Hypothalamus (tissue), 51 donors: ENCODE data around the gene DAW1.
A peak's percentile ranks its signal among the peaks of the same experiment; 100 is the strongest.

Experiments used
- DNase-seq, 51 donors: peaks; one replicate each; lab custom pipeline; 2025; lab: John Stamatoyannopoulos, UW

The DAW1 gene

GRCh38 chr2:227860221-227860641 lies 11.2 kb upstream of the DAW1 start:
- peak in 32 of 51 donors; percentile 4 to 66 (median 40) for DNase-seq

DNA sequence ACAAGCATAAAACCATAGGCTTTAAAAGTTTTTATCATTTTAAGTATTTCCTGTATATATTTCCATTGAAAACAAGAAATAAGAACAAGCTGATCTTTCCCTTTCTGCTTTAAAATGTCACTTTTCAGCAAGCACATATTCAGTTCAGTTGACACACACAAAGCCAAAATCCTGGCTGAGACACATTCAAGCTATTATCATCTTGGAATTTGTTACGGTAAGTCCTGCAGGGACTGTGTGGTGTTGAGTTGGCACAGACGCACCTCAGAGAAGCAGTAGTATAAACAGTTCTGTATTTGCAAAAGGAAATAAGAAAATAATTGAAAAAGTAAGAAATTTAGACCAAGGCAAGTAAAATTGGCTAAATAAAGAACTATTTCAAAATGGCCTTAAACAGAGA lies 10.4 kb upstream of the DAW1 start:
- DNase-seq, result no peak

DNA sequence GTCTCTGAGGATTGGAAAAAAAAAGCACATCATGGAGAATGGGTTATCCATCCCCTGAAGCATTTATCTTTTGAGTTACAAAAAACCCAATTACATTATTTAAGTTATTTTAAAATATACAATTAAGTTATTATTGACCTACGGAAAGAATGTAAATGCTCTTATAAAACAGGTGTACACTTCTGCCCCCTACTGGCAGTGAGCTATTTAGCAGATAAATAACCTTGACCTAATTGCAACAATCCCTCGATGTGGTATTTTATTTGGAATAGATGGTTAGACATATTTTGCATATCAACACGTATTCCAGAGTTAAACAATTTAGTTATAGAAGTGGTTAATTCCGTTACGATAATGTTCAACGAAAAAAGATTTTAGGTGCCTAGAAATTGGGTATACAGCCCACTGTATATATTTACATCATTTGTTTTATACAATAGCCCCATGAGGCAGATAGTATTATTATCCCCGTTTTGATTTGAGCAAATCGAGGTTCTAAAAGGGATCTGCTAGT lies 9.1 kb upstream of the DAW1 start:
- DNase-seq, result peak in 4 of 51 donors; percentile 5 to 31 (median 24)

- DNase-seq, result no peak
Observed at GRCh38 chr2:227862741-227863588, 8.5 kb upstream of the DAW1 start.

DNA sequence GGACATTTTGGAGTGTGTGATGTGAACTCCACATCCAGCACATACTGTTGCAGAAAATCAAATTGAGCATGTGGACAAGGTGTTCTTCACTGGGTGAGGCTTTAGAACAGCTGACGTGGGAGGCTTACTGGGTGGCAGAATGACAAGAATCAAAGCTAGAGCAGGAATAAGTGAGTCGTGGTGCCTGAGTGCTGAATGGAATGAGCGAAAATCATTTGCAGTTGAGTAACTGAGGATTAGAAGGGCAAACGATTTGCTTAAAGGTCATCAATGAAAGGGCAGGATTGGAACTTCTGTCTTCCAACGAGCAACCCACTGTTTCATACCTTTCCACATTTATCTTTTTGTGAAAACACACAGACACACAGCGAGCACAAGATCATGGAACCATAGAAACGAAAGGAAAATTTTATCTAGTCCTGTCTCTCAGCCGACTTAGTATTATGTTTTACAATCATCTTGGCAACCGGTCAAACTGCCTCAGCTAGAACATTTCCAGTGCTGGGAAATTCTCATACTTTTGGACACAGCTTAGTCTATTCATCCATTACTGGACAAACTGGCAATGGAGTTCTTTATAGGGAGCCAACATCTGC lies 7.2 kb upstream of the DAW1 start:
- no peak for DNase-seq

DNA sequence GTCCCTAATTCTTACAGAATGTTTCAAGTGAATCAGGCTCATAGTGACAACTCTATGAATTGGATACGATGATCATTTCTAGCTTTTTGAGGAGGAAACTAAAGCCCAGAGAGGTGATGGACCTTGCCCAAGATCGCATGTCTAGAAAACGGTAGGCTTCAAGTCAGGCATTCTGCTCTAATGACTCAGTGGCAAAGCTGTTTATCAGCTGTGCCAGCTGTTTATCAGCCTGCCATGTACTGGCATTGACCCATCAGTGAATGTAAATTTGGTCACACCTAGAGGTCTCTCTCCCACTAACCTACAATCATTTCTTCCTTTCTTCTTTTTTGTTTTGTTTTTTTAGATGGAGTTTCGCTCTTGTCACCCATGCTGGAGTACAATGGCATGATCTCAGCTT lies 6.1 kb upstream of the DAW1 start:
- DNase-seq, result no peak

DNA sequence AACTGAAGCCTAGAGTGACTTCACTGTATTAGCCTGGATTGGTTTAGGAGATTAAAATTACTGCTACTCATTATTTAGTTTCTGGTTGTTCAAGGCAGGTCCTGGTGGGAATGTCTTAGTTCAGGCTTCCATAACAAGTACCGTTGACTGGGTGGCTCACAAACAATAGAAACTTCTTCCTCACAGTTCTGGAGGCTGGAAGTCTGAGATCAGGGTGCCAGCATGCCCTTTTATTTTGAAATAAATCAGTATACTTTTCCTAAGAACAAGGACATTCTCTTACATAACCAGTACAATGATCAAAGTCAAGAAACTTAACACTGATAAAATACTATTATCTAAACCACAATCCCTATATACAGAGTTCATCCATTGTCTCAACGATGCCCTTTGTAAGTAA lies 4.0 kb upstream of the DAW1 start:
- no peak for DNase-seq

DNA sequence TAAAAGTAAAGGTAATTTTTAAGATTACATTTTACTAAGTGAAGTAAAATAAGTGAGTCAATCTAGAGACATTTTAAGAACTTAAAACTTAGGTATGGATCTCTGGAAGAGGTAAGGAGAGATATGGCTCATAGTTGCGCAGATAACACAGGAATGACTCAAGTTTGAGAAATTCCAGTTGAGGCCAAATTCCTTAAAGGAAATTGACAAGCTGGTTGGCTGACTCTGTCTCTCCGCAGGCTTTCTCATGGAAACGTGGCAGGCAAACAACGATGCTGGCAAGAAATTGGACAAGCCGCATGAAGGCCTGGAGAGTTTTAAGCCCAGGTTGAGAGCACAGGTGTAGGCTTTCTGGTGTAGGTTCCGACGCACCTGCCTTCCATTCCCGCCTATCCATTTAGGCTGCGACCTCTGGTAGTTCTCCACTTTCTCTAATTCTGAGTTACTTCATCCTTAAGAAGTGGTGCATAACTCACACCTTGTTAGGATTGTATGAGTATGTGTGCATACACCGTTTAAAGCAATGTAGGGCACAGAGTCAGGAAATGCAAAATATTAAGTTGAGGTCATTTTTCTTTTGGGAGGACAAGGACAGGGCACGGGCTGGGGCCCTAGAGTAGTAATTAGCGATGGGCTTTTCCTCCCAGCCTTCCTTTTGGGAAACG lies 589 bp upstream of the DAW1 start:
- no peak for DNase-seq

DNA sequence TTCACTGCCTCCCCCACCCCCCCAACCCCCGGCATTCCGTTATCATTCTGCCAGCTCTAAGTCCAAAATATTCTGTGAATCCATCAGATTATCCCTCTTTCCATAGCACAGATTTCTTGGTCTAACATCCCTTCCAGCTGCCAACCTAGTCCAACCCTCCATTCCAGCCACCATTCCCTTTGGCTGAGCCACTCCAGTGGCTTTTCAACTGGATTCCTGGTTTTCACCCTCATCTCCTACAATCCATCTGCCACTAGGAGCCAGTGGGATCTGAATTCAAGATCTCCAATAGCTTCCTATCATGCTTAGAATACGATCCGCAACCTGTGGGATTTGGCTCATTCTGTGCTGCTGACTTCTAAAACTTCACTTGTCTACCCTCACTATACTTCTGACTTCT lies 1.2 kb downstream of the DAW1 start:
- DNase-seq, result no peak

GRCh38 chr2:227876300-227876801 lies 4.9 kb downstream of the DAW1 start:
- no peak for DNase-seq

- DNase-seq, result no peak
Observed at GRCh38 chr2:227877421-227878310, 6.2 kb downstream of the DAW1 start.

DNA sequence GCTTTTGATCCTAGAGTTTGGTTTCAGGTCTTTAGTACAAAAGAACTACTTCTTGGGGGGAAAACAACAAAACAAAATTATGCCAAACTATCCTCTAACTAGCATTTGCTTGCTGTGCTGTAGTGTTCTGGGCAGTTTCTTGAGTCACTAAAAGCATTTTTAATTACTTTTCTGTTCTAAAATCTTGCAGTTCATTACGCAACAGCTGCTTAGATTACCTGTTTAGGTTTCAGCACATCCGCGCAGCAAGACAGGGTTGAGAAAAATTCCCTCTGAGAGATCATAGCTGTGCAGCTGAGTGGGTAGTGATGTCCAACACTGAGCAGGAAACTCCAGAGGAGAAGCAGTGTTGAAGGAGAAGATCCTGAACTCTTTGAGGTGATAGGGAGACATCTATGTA lies 9.0 kb downstream of the DAW1 start:
- DNase-seq, result no peak

GRCh38 chr2:227881866-227882517 lies 10.6 kb downstream of the DAW1 start:
- DNase-seq, result no peak

GRCh38 chr2:227884511-227884947 lies 13.1 kb downstream of the DAW1 start:
- peak in 15 of 51 donors; percentile 3 to 56 (median 22) for DNase-seq

DNA sequence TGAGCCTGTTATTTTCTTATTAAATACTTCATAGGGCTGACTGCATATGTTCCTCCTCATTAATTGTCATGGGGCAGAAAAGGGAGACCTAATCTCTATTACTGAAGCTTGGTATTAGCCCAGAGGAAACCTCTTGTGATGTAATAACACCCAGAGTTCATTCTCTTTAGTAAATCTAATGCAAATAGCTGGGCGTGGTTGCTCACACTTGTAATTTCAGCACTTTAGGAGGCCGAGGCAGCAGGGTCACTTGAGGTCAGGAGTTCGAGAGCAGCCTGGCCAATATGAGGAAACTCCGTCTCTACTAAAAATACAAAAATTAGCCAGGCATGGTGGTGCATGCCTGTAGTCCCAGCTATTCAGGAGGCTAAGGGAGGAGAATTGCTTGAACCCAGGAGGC lies 14.7 kb downstream of the DAW1 start:
- DNase-seq, result no peak

DNA sequence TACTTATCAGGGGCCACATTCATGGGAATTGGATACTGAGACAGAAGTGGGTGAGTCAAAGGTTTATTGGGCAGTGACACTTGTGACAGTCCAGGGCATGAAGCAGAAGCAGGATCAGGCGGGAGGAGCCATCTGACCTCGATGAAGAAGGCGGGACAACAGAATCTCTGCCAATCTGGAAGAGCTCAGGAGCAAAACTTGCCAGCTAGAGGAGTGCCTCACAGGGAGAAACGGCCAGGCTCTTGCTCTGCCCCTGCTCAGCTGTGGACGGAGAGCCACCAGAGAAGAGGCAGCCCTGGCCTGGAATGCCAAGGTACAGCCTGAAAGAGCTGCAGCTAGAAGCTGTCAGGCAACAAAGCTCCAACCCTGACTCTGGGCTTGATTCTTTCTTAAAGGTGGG lies 16.9 kb downstream of the DAW1 start:
- DNase-seq, result no peak

DNA sequence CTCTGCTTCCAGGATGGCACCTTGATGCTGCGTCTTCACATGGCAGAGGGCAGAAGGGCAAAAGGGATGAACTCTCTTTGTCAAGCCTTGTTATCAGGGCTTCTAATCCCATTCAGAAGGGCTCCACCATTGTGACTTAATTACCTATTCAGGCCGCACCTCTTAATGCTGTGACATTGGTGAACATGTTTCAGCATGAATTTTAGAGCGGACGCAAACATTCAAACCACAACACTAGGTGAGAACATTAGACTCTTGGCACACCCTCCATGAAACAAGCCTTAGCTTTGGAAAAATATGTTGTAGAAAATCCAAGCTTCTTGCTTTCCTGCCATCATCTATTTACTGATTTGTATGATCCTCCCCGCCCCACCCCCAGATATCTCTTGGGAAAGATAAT lies 17.9 kb downstream of the DAW1 start:
- no peak for DNase-seq

DNA sequence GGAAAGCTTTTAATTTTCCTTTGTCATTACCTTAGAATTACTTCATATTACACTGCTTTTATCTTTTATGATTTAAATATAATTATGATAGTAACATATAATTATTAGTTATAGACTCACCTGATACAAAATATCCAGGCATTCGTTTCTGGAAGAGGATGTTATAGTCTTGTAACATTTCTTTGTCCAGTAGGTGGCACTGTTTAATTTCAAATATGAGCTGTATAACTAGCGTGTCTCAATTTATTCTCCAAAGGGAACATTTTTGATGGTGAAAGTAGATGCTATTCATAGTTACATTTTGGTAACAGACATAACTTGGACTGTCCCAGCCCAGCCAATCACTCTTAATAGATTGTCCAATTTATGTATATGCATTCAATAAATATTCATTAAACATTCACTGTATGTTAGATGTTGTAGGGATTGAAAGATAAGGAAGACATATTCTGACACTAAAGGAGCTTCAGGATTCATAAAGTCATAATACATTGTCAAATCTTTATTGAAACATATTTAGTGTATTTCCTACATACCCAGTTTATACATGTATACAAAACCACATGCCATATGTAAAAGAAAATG lies 19.2 kb downstream of the DAW1 start:
- DNase-seq, result peak in 2 of 51 donors; percentile 1 to 50

- no peak for DNase-seq
Observed at GRCh38 chr2:227891673-227892072, 20.2 kb downstream of the DAW1 start.
